Motor neuron (in vitro differentiated cells): ENCODE results near the gene TNFRSF14. TPM values are rescaled to one million over a fixed set of nuclear protein-coding genes. Genes with fewer than 3 reads are reported as not detected.

ENCODE experiments used
- ATAC-seq, 8 experiments: fragments of 200-7000 bp; cut with Tn5 transposase; replicated peaks in 6 of 8; 2 replicates each; pipeline ENCODE4 v1.8.0; 2021; ENCODE audit warnings: mild to moderate bottlenecking in 8 of 8, moderate library complexity in 8 of 8
- H3K27ac ChIP-seq, 2 donors: fragments of 250-450 bp; sonication (Bioruptor Pico); 2 replicates each; pipeline ENCODE4 v1.9.0; 2021; ENCODE audit warnings: antibody characterized with exemption in 2 of 2, mild to moderate bottlenecking in 2 of 2, moderate library complexity in 1 of 2
- H3K4me1 ChIP-seq, 2 donors: fragments of 250-450 bp; sonication (Bioruptor Pico); replicated peaks in 1 of 2; 2 replicates each; pipeline ENCODE4 v1.6.1; 2021; ENCODE audit warnings: antibody characterized with exemption in 2 of 2, mild to moderate bottlenecking in 2 of 2, moderate library complexity in 1 of 2
- H3K4me3 ChIP-seq, 5 donors: fragments of 250-450 bp; sonication (Bioruptor Pico); 2 replicates each; pipeline ENCODE4 v1.9.0; 2021; ENCODE audit warnings: antibody characterized with exemption in 5 of 5, mild to moderate bottlenecking in 5 of 5, moderate library complexity in 4 of 5
- WGBS, 10 experiments: fragments of 450-650 bp; shearing (Covaris generic); methylation state at CpG; one replicate each; pipeline ENCODE4 v1.0.0; 2022; 5-methylcytosine and 5-hydroxymethylcytosine counted together
- in situ Hi-C, 9 experiments: fragments of 400-800 bp; cut with MboI; loops; one replicate each; pipeline ENCODE4 v1.15.0; 2021; ENCODE audit warnings: low sequenced_read_pairs in 9 of 9, low pct_unique_long_range_greater_than_20kb in 2 of 9; ENCODE audit not compliant: unreplicated experiment in 9 of 9
- total RNA-seq, 8 experiments: library from RNA; unstranded; fragments of 300-600 nt; gene quantifications; 2 replicates each; pipeline versions ENCODE4 v1.2.3 to v1.2.4, GENCODE V29; 2022

The TNFRSF14 gene
- total RNA-seq, 8 experiments from 2014 or later: 0.22 to 48.5 (median 3.2) TPM

DNA sequence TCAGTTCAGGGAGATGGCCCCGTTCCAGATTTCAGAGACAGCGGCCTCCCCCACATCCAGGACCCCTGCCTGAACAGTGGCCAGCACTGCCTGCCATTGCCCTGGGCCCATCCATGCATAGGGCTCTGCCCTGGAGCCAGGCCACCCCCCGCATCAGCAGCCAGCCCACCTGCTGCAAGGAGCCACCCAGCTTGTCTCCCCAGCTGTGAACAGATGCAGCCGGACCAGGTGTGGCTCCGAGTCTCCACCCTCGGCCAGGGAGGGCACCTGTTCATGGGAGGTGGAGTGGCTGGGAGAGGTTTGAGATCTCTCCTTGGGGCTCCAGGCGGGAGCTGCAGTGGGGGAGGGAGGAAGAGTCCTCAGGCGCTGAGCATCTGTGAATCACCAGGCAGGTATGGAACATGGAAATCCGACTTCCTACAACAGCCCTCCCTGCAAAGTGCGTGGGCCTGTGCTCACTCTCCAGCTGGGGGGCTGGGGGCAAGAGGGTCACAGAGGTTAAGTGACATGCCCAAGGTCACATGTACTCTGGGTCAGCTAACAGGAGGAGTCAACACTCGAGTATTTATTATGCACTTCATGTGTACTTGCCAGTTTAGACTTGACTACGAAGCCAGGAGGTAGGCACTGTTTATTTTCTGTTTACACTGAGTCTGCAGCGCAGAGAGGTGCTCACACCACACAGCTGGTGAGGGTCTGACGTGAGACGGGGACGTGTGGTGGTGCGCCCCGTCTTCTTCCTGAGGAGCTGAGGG, 21.3 kb upstream of the TNFRSF14 start:
- in situ Hi-C loops: loop anchor here in 3 of 9 experiments (25.0 kb wide), 2 partner anchors 98 to 123 kb away; partner anchors contain the start of gene PEX10 (in 2 of the 3)
- Histone ChIP-seq H3K4me1 (peaks cover 64 to 66% of the 10 kb centered on the region in 2 donors), H3K4me3 (no peak overlapping the region), H3K27ac (peak overlapping the region in 1 of 2 donors; percentile 71)
- ATAC-seq: peak in 5 of 8 experiments; percentile 2 to 39 (median 12)
- WGBS, 10 experiments: 20 to 85% (median 60%) methylated on average over 2 to 7 of the region's 18 CpGs; no CpG with 5 or more reads in 5 of the 10 experiments

DNA sequence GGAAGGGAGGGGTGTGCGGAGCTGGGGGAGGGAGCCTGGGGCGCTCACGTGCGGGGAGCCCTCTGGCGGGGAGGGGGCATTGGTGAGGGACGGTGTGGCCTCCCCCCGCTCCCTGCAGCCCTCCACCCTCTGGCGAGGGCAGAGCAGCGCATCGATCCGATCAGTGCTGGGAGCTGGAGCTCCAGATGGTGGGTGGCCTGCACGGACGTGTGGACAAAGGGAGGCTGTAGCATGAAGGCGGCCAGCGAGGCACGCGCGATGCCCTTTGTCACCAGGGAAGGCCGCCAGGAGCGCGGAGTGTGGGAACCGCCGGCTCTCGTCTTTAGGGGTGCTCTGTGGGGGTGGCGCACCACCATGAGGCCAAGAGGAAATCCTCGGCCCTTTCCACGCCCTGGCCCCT, 20.7 kb upstream of the TNFRSF14 start:
- peak in 5 of 8 experiments; percentile 7 to 53 (median 39) for ATAC-seq
- Histone ChIP-seq H3K4me1 (peaks cover 68 to 71% of the 10 kb centered on the region in 2 donors), H3K27ac (peak overlapping the region; percentile 13 to 71), H3K4me3 (no peak overlapping the region)
- in situ Hi-C loops: loop anchor here in 3 of 9 experiments (25.0 kb wide), 2 partner anchors 98 to 123 kb away; partner anchors contain the start of gene PEX10 (in 2 of the 3)
- WGBS, 10 experiments: 13 to 73% methylated on average over 3 to 6 of the region's 27 CpGs; no CpG with 5 or more reads in 8 of the 10 experiments

GRCh38 chr1:2535981-2536380, 20.2 kb upstream of the TNFRSF14 start:
- no peak for ATAC-seq
- no peak overlapping the region for H3K4me3 ChIP-seq
- H3K27ac ChIP-seq: peak overlapping the region; percentile 13 to 71
- H3K4me1 ChIP-seq: peaks cover 68 to 69% of the 10 kb centered on the region in 2 donors
- 75 to 90% (median 85%) methylated on average over 4 to 9 of the region's 9 CpGs; no CpG with 5 or more reads in 5 of the 10 experiments for WGBS, 10 experiments
- in situ Hi-C loops: loop anchor here in 3 of 9 experiments (25.0 kb wide), 2 partner anchors 99 to 124 kb away; partner anchors contain the start of gene PEX10 (in 2 of the 3)

- H3K4me3 ChIP-seq: no peak overlapping the region
- ATAC-seq: no peak
- in situ Hi-C loops: loop anchor here in 3 of 9 experiments (25.0 kb wide), 2 partner anchors 100 to 125 kb away; partner anchors contain the start of gene PEX10 (in 2 of the 3)
- H3K27ac ChIP-seq: no peak overlapping the region
- H3K4me1 ChIP-seq: peaks cover 56 to 66% of the 10 kb centered on the region in 2 donors
- 20 to 100% (median 61%) methylated on average over 1 to 7 of the region's 9 CpGs; no CpG with 5 or more reads in 4 of the 10 experiments for WGBS, 10 experiments
Observed at GRCh38 chr1:2537784-2538115, 18.4 kb upstream of the TNFRSF14 start.

DNA sequence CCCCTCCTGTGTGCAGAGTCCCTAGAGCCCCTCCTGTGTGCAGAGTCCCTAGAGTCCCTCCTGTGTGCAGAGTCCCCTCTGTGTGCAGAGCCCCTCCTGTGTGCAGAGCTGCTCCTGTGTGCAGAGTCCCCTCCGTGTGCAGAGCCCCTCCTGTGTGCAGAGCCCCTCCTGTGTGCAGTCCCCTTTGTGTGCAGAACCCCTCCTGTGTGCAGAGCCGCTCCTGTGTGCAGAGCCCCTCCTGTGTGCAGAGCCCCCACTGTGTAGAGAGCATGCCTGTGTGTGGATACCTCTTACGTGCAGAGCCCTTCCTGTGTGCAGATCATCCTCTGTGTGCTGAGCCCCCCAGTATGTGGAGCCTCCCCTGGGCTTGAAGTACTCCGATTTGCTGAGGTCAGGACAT, 17.8 kb upstream of the TNFRSF14 start:
- ATAC-seq: no peak
- no peak overlapping the region for H3K4me3 ChIP-seq
- H3K4me1 ChIP-seq: peaks cover 56 to 66% of the 10 kb centered on the region in 2 donors
- 60 to 100% (median 100%) methylated on average over 1 to 4 of the region's 4 CpGs; no CpG with 5 or more reads in 5 of the 10 experiments for WGBS, 10 experiments
- in situ Hi-C loops: loop anchor here in 3 of 9 experiments (25.0 kb wide), 2 partner anchors 101 to 126 kb away; partner anchors contain the start of gene PEX10 (in 2 of the 3)
- H3K27ac ChIP-seq: no peak overlapping the region

GRCh38 chr1:2538872-2539271, 17.3 kb upstream of the TNFRSF14 start:
- Histone ChIP-seq H3K4me3 (no peak overlapping the region), H3K4me1 (peaks cover 56 to 66% of the 10 kb centered on the region in 2 donors), H3K27ac (no peak overlapping the region)
- in situ Hi-C loops: loop anchor here in 3 of 9 experiments (25.0 kb wide), 2 partner anchors 102 to 127 kb away; partner anchors contain the start of gene PEX10 (in 2 of the 3)
- WGBS, 10 experiments: 60 to 100% (median 100%) methylated on average over 1 to 2 of the region's 8 CpGs; no CpG with 5 or more reads in 5 of the 10 experiments
- no peak for ATAC-seq

- Histone ChIP-seq H3K4me3 (no peak overlapping the region), H3K4me1 (peaks cover 56 to 66% of the 10 kb centered on the region in 2 donors), H3K27ac (no peak overlapping the region)
- ATAC-seq: peak in 1 of 8 experiments; percentile 24
- 80 to 90% (median 85%) methylated on average over 2 to 4 of the region's 12 CpGs; no CpG with 5 or more reads in 6 of the 10 experiments for WGBS, 10 experiments
- in situ Hi-C loops: loop anchor here in 3 of 9 experiments (25.0 kb wide), 2 partner anchors 102 to 127 kb away; partner anchors contain the start of gene PEX10 (in 2 of the 3)
Observed at GRCh38 chr1:2539312-2539907, 16.8 kb upstream of the TNFRSF14 start.

GRCh38 chr1:2540816-2541492, 15.2 kb upstream of the TNFRSF14 start:
- Histone ChIP-seq H3K4me1 (peaks cover 56 to 66% of the 10 kb centered on the region in 2 donors), H3K27ac (peak overlapping the region in 1 of 2 donors; percentile 11), H3K4me3 (peak overlapping the region in 1 of 5 donors; percentile 16)
- 33 to 100% (median 83%) methylated on average over 1 to 10 of the region's 39 CpGs; no CpG with 5 or more reads in 3 of the 10 experiments for WGBS, 10 experiments
- ATAC-seq: peak in 4 of 8 experiments; percentile 1 to 24 (median 18)
- in situ Hi-C loops: loop anchor here in 5 of 9 experiments (10.0 to 25.0 kb wide), 4 partner anchors 104 to 129 kb away; partner anchors contain the start of gene PEX10 (in 3 of the 5)

- peak in 2 of 8 experiments; percentile 5 to 6 for ATAC-seq
- H3K27ac ChIP-seq: no peak overlapping the region
- no peak overlapping the region for H3K4me3 ChIP-seq
- H3K4me1 ChIP-seq: peaks cover 56 to 66% of the 10 kb centered on the region in 2 donors
- in situ Hi-C loops: loop anchor here in 5 of 9 experiments (10.0 to 25.0 kb wide), 4 partner anchors 104 to 129 kb away; partner anchors contain the start of gene PEX10 (in 3 of the 5)
- 0 to 90% (median 71%) methylated on average over 2 to 21 of the region's 25 CpGs; no CpG with 5 or more reads in 2 of the 10 experiments for WGBS, 10 experiments
Observed at GRCh38 chr1:2541619-2542245, 14.4 kb upstream of the TNFRSF14 start.

GRCh38 chr1:2542246-2542915, 13.8 kb upstream of the TNFRSF14 start:
- in situ Hi-C loops: loop anchor here in 5 of 9 experiments (10.0 to 25.0 kb wide), 4 partner anchors 105 to 130 kb away; partner anchors contain the start of gene PEX10 (in 3 of the 5)
- WGBS, 10 experiments: 85 to 100% (median 96%) methylated on average over 2 to 7 of the region's 11 CpGs; no CpG with 5 or more reads in 6 of the 10 experiments

DNA sequence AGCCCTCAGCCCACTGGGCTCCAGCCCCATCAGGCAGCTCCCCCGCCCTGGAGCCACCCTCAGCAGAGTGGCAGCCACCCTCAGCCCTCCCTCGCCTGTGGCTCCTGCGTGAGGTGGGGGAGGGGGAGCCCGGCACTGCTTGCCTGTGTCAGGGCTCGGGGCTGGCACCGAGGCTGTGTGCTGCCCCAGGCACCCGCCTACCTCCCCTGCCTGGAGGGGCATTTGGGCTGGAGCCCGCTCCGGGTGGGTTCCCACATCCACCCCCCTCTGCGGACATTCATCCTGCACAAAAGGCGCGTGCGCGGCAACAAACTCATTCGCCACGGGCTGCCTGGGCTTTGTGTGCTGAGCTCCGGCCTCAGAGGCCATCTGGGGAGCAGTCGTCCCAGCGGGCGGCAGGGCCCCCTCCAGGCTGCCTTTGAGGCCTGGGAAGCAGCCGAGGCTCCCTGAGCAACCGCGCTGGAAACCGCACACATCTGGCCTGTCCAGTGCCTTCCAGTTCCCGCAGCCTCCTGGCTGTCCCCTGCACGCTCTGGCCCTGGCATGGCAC, 12.6 kb upstream of the TNFRSF14 start:
- Histone ChIP-seq H3K4me1 (peaks cover 75 to 82% of the 10 kb centered on the region in 2 donors), H3K27ac (peak overlapping the region; percentile 84 to 94), H3K4me3 (no peak overlapping the region)
- WGBS, 10 experiments: 0 to 5% (median 0%) methylated on average over 2 to 5 of the region's 26 CpGs; no CpG with 5 or more reads in 7 of the 10 experiments
- peak in 7 of 8 experiments; percentile 0 to 62 (median 43) for ATAC-seq
- in situ Hi-C loops: loop anchor here in 5 of 9 experiments (10.0 to 25.0 kb wide), 4 partner anchors 106 to 131 kb away; partner anchors contain the start of gene PEX10 (in 3 of the 5)

More at GRCh38 chr1:2542246-2542915, 13.8 kb upstream of the TNFRSF14 start:
- ATAC-seq: no peak
- H3K4me1 ChIP-seq: peaks cover 62 to 72% of the 10 kb centered on the region in 2 donors
- no peak overlapping the region for H3K4me3 ChIP-seq
- peak overlapping the region in 1 of 2 donors; percentile 94 for H3K27ac ChIP-seq
